HG03575 (cell line): ENCODE measurements around the gene SYNPO.
A peak's percentile ranks its signal among the peaks of the same experiment; 100 is the strongest.

Source experiments
- ATAC-seq: cut with Tn5 transposase; IDR thresholded peaks from one replicate; pipeline ENCODE4 v1.9.1; 2021; ENCODE audit not compliant: unreplicated experiment, insufficient number of reproducible peaks, low FRiP score; ENCODE audit errors: extremely low read depth

Gene SYNPO

GRCh38 chr5:150670275-150670947 is 30.0 kb downstream of the SYNPO start:
- no peak for ATAC-seq

- ATAC-seq, result no peak
Measured at GRCh38 chr5:150670948-150671310, 30.5 kb downstream of the SYNPO start.

GRCh38 chr5:150671509-150672236 is 31.2 kb downstream of the SYNPO start:
- ATAC-seq, result no peak

- no peak for ATAC-seq
Measured at GRCh38 chr5:150672237-150672883, 31.9 kb downstream of the SYNPO start.

- no peak for ATAC-seq
Measured at GRCh38 chr5:150672884-150673275, 32.4 kb downstream of the SYNPO start.

- ATAC-seq, result no peak
Measured at GRCh38 chr5:150674341-150674821, 33.9 kb downstream of the SYNPO start.

- no peak for ATAC-seq
Measured at GRCh38 chr5:150675069-150675468, 34.6 kb downstream of the SYNPO start.

GRCh38 chr5:150676578-150676977 is 36.1 kb downstream of the SYNPO start:
- no peak for ATAC-seq

GRCh38 chr5:150689120-150689519 is 48.7 kb downstream of the SYNPO start:
- no peak for ATAC-seq

GRCh38 chr5:150690760-150691159 is 50.3 kb downstream of the SYNPO start:
- no peak for ATAC-seq

GRCh38 chr5:150692276-150692675 is 51.8 kb downstream of the SYNPO start:
- no peak for ATAC-seq

- no peak for ATAC-seq
Measured at GRCh38 chr5:150694612-150695011, 54.2 kb downstream of the SYNPO start.

- no peak for ATAC-seq
Measured at GRCh38 chr5:150700246-150700593, 59.8 kb downstream of the SYNPO start.

- peak; percentile 81 for ATAC-seq
Measured at GRCh38 chr5:150700594-150701377, 60.3 kb downstream of the SYNPO start, which contains the start of gene RBM22. RBM22 (minus strand) TSS chr5:150701062; CDS start chr5:150700985, 77 bp downstream.

GRCh38 chr5:150703762-150704161 is 63.3 kb downstream of the SYNPO start:
- ATAC-seq, result no peak

- no peak for ATAC-seq
Measured at GRCh38 chr5:150706776-150707390, 66.4 kb downstream of the SYNPO start.
